Caco-2 (cell line): Measurements from ENCODE around the gene TMA7. TPM values are rescaled to one million over a fixed set of nuclear protein-coding genes. Genes with fewer than 3 reads are reported as not detected.
A peak's percentile ranks its signal among the peaks of the same experiment; 100 is the strongest.

Source experiments
- BruUV-seq: library from RNA; stranded (reverse); fragments of 400-500 nt; replicated peaks from 2 replicates; lab custom pipeline; 2021; lab: Mats Ljungman, UMichigan
- CTCF ChIA-PET: fragments of 300-600 bp; sonication (Branson Sonifier 250); formaldehyde crosslinking; loops from one replicate; lab custom pipeline; 2022; ENCODE audit warnings: antibody characterized with exemption; lab: Charles Lee
- POLR2A ChIA-PET: fragments of 300-600 bp; sonication (Branson Sonifier 250); formaldehyde crosslinking; loops from one replicate; lab custom pipeline; 2022; ENCODE audit warnings: antibody characterized with exemption; lab: Charles Lee
- DNase-seq, 2 experiments: peaks; one replicate each; pipeline versions ENCODE4 v3.0.0 to v3.0.0-alpha.2; 2020 to 2022
- H3K27me3 ChIP-seq: replicated peaks from 2 replicates; pipeline ENCODE4 v1.6.0; 2011; ENCODE audit warnings: low read length; ENCODE audit not compliant: control insufficient read depth, insufficient read depth
- H3K36me3 ChIP-seq: 2 replicates; pipeline ENCODE4 v1.5.1; 2011; ENCODE audit warnings: low read length; ENCODE audit not compliant: control insufficient read depth, insufficient read depth
- H3K4me1 ChIP-seq: fragments of 250-450 bp; sonication (Bioruptor Pico); 2 replicates; pipeline ENCODE4 v1.5.1; 2020; ENCODE audit warnings: mild to moderate bottlenecking
- H3K4me3 ChIP-seq: 2 replicates; pipeline ENCODE4 v1.5.1; 2011; ENCODE audit warnings: low read depth, mild to moderate bottlenecking, control low read depth, low read length
- H3K9me3 ChIP-seq: fragments of 250-450 bp; sonication (Bioruptor Pico); 2 replicates; pipeline ENCODE4 v1.5.1; 2020; ENCODE audit warnings: mild to moderate bottlenecking, moderate library complexity
- H3K27ac Mint-ChIP-seq: one replicate; pipeline ENCODE4 v1.8.0; 2022; ENCODE audit warnings: mixed read lengths; ENCODE audit not compliant: unreplicated experiment
- H3K27me3 Mint-ChIP-seq: one replicate; pipeline ENCODE4 v1.8.0; 2022; ENCODE audit warnings: mixed read lengths; ENCODE audit not compliant: insufficient read depth, unreplicated experiment
- H3K36me3 Mint-ChIP-seq: one replicate; pipeline ENCODE4 v1.8.0; 2022; ENCODE audit warnings: mild to moderate bottlenecking, mixed read lengths; ENCODE audit not compliant: insufficient read depth, unreplicated experiment
- H3K4me1 Mint-ChIP-seq: one replicate; pipeline ENCODE4 v1.8.0; 2022; ENCODE audit warnings: low read depth, mixed read lengths; ENCODE audit not compliant: unreplicated experiment
- H3K4me3 Mint-ChIP-seq: one replicate; pipeline ENCODE4 v1.8.0; 2022; ENCODE audit warnings: mild to moderate bottlenecking, moderate library complexity, mixed read lengths; ENCODE audit not compliant: unreplicated experiment
- H3K9me3 Mint-ChIP-seq: one replicate; pipeline ENCODE4 v1.8.0; 2022; ENCODE audit warnings: mixed read lengths; ENCODE audit not compliant: unreplicated experiment
- CTCF ChIP-seq, 2 experiments: fragments of 200-600 bp in 1 of 2; IDR thresholded peaks; 1 replicate in 1 of 2; 2 replicates in 1 of 2; pipeline versions ENCODE4 v1.5.1 to v1.8.0; 2011 to 2022; ENCODE audit warnings: antibody characterized with exemption in 1 of 2, control low read depth in 1 of 2, inconsistent platforms in 1 of 2, low read depth in 1 of 2, low read length in 1 of 2, mild to moderate bottlenecking in 1 of 2, moderate library complexity in 1 of 2; ENCODE audit not compliant: insufficient read depth in 1 of 2, severe bottlenecking in 1 of 2, unreplicated experiment in 1 of 2
- intact Hi-C: fragments of 100-400 bp; cut with micrococcal nuclease; formaldehyde crosslinking; loops from one replicate; pipeline ENCODE4 v1.10.0; 2022; ENCODE audit not compliant: unreplicated experiment
- total RNA-seq: library from RNA; stranded (reverse); gene quantifications from 2 replicates; pipeline ENCODE4 v1.2.3, GENCODE V29; 2022

The TMA7 gene
- total RNA-seq, 1 experiment from 2014 or later: 205 TPM

- peaks cover 13% of the 10 kb centered on the region for H3K4me1 ChIP-seq
- no peak for TF ChIP-seq CTCF (IDR thresholded peaks at IDR 0.05; ENCODE audit: insufficient read depth in 1 of 2, low read depth in 1 of 2, low read length in 1 of 2, severe bottlenecking in 1 of 2, unreplicated experiment in 1 of 2)
- no peaks in the 10 kb centered on the region for H3K27me3 Mint-ChIP-seq
- peaks cover 27% of the 10 kb centered on the region for H3K36me3 Mint-ChIP-seq
- no peaks in the 10 kb centered on the region for H3K27me3 ChIP-seq
- BruUV-seq: no TSS peak
- H3K4me3 ChIP-seq: no peak overlapping the region
- ChIA-PET POLR2A (interaction anchor here (0.6 to 1.7 kb wide), 4 partner anchors 10 to 24 kb away, joined by 4 to 10 read pairs (median 4); partner anchors contain the start of genes ATRIP and CCDC51), CTCF (interaction anchor here (0.8 to 2.0 kb wide), 3 partner anchors 10 to 47 kb away, joined by 3 to 9 read pairs (median 6); no protein-coding TSS in a partner anchor)
- no peak overlapping the region for H3K27ac Mint-ChIP-seq
- peaks cover 9% of the 10 kb centered on the region for H3K36me3 ChIP-seq
- no peaks in the 10 kb centered on the region for H3K9me3 Mint-ChIP-seq
- no peaks in the 10 kb centered on the region for H3K9me3 ChIP-seq
- DNase-seq: no peak
- intact Hi-C loops: loop anchor here (10.0 kb wide), 1 partner anchor 201 kb away; the partner anchor contains the start of gene CELSR3
- no peak overlapping the region for H3K4me3 Mint-ChIP-seq
- H3K4me1 Mint-ChIP-seq: peaks cover 10% of the 10 kb centered on the region
Measured at GRCh38 chr3:48463703-48464102, 23.6 kb downstream of the TMA7 start.

- DNase-seq: no peak
- BruUV-seq: no TSS peak
- intact Hi-C loops: loop anchor here (1.0 to 10.0 kb wide), 5 partner anchors 9 to 200 kb away; partner anchors contain the start of gene CELSR3
- no peak for TF ChIP-seq CTCF (IDR thresholded peaks at IDR 0.05; ENCODE audit: insufficient read depth in 1 of 2, low read depth in 1 of 2, low read length in 1 of 2, severe bottlenecking in 1 of 2, unreplicated experiment in 1 of 2)
- Mint-ChIP-seq H3K4me3 (no peak overlapping the region), H3K9me3 (no peaks in the 10 kb centered on the region), H3K4me1 (peaks cover 11% of the 10 kb centered on the region), H3K36me3 (peaks cover 29% of the 10 kb centered on the region), H3K27me3 (no peaks in the 10 kb centered on the region), H3K27ac (peak overlapping the region; percentile 99)
- Histone ChIP-seq H3K4me3 (no peak overlapping the region), H3K4me1 (peaks cover 13% of the 10 kb centered on the region), H3K27me3 (no peaks in the 10 kb centered on the region), H3K9me3 (no peaks in the 10 kb centered on the region), H3K36me3 (peaks cover 7% of the 10 kb centered on the region)
- POLR2A ChIA-PET: interaction anchor here (0.9 to 1.7 kb wide), 3 partner anchors 9 to 77 kb away, joined by 3 to 10 read pairs (median 3); partner anchors contain the start of gene ATRIP
- CTCF ChIA-PET: interaction anchor here (0.9 to 1.9 kb wide), 2 partner anchors 29 to 43 kb away, joined by 5 to 6 read pairs; no protein-coding TSS in a partner anchor
Measured at GRCh38 chr3:48464713-48465221, 24.7 kb downstream of the TMA7 start.

- no peak for TF ChIP-seq CTCF (IDR thresholded peaks at IDR 0.05; ENCODE audit: insufficient read depth in 1 of 2, low read depth in 1 of 2, low read length in 1 of 2, severe bottlenecking in 1 of 2, unreplicated experiment in 1 of 2)
- peaks cover 34% of the 10 kb centered on the region for H3K36me3 Mint-ChIP-seq
- peak overlapping the region; percentile 99 for H3K27ac Mint-ChIP-seq
- Histone ChIP-seq H3K4me1 (peaks cover 14% of the 10 kb centered on the region), H3K36me3 (peaks cover 5% of the 10 kb centered on the region), H3K9me3 (no peaks in the 10 kb centered on the region), H3K27me3 (no peaks in the 10 kb centered on the region), H3K4me3 (no peak overlapping the region)
- H3K4me3 Mint-ChIP-seq: peak overlapping the region; percentile 56
- POLR2A ChIA-PET: interaction anchor here (0.9 kb wide), 1 partner anchor 8 kb away, joined by 3 read pairs; no protein-coding TSS in a partner anchor
- no peaks in the 10 kb centered on the region for H3K27me3 Mint-ChIP-seq
- no peak for DNase-seq
- peaks cover 15% of the 10 kb centered on the region for H3K4me1 Mint-ChIP-seq
- intact Hi-C loops: loop anchor here (1.0 to 10.0 kb wide), 5 partner anchors 8 to 200 kb away; partner anchors contain the start of gene CELSR3
- CTCF ChIA-PET: interaction anchor here (0.9 to 1.9 kb wide), 2 partner anchors 29 to 43 kb away, joined by 5 to 6 read pairs; no protein-coding TSS in a partner anchor
- BruUV-seq: no TSS peak
- H3K9me3 Mint-ChIP-seq: no peaks in the 10 kb centered on the region
Measured at GRCh38 chr3:48465237-48465530, 25.1 kb downstream of the TMA7 start.
